Measurements from ENCODE around the gene THRAP3. TPM values are rescaled to one million over a fixed set of nuclear protein-coding genes. Genes with fewer than 3 reads are reported as not detected.

Gene THRAP3
- total and polyA plus RNA-seq, 9 of the 15 experiments (the other 6 are each of a cell fraction or from before 2014, with no cell fraction given), result 66.2 to 135 (median 113) TPM

DNA sequence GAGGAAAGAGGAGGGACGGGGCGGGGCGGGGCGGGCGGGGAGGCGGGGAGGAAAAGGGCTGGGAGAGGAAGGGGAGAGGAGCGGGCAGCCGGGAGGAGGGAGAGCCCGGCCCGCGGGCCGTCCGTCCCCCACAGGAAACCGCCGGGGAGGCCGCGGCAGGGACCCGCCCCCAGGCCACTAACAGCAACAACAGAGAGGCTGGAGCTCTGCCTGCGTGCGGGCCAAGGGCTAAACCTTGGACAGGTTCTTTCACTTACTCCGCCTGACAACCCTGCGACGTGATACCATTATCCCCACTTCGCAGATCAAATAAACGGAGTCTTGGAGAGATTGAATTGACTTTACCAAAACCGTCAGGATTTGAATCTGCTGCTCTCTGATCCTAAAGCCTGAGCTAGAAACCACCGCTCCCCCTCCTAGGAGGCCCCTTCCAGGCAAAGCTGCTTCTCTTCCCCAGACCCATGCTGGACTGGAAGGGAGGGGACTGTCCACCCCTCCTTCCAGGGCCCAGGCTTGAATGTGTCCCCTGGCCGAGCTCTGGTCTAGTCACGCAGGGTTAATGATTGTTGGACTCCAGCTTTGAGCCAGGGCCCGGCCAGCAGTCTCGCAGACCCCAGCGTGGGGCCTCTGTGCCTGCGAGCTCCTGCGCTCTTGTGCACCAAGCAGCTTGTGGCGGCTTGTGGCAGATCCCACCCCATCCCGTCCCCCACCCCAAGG lies 99.6 kb downstream of the THRAP3 start, which contains the start of gene EVA1B (continued):
- TF ChIP-seq, protein P1, sequence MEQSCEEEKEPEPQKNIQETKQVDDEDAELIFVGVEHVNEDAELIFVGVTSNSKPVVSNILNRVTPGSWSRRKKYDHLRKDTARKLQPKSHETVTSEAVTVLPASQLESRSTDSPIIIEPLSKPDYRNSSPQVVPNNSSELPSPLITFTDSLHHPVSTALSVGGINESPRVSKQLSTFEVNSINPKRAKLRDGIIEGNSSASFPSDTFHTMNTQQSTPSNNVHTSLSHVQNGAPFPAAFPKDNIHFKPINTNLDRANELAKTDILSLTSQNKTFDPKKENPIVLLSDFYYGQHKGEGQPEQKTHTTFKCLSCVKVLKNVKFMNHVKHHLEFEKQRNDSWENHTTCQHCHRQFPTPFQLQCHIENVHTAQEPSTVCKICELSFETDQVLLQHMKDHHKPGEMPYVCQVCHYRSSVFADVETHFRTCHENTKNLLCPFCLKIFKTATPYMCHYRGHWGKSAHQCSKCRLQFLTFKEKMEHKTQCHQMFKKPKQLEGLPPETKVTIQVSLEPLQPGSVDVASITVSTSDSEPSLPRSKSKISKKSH (CRISPR knock-in tag; IDR thresholded peaks at IDR 0.05), result no peak
- TF ChIP-seq ZNF766 (CRISPR knock-in tag; conservative IDR thresholded peaks at IDR 0.05), result no peak
- TF ChIP-seq HMGN3 (IDR thresholded peaks at IDR 0.05; ENCODE audit: borderline replicate concordance, extremely low read depth, insufficient read length, low read depth, low read length), result peak; percentile 50
- TF ChIP-seq CBX3 (IDR thresholded peaks at IDR 0.05; ENCODE audit: borderline replicate concordance in 1 of 2, low read length in 2 of 2), result peak in 1 of 2 experiments; percentile 38; a peak in 1 of 3 replicates
- no peak for TF ChIP-seq SMARCE1 (IDR thresholded peaks at IDR 0.05)
- TF ChIP-seq, protein P2, sequence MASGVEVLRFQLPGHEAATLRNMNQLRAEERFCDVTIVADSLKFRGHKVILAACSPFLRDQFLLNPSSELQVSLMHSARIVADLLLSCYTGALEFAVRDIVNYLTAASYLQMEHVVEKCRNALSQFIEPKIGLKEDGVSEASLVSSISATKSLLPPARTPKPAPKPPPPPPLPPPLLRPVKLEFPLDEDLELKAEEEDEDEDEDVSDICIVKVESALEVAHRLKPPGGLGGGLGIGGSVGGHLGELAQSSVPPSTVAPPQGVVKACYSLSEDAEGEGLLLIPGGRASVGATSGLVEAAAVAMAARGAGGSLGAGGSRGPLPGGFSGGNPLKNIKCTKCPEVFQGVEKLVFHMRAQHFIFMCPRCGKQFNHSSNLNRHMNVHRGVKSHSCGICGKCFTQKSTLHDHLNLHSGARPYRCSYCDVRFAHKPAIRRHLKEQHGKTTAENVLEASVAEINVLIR (CRISPR knock-in tag; IDR thresholded peaks at IDR 0.05), result no peak
- TF ChIP-seq, protein P3, sequence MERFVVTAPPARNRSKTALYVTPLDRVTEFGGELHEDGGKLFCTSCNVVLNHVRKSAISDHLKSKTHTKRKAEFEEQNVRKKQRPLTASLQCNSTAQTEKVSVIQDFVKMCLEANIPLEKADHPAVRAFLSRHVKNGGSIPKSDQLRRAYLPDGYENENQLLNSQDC (CRISPR knock-in tag; IDR thresholded peaks at IDR 0.05), result no peak
- no peak for TF ChIP-seq PRPF4 (IDR thresholded peaks at IDR 0.05; ENCODE audit: insufficient read depth, low read depth, low read length, poor library complexity, severe bottlenecking)
- TF ChIP-seq, protein P4, sequence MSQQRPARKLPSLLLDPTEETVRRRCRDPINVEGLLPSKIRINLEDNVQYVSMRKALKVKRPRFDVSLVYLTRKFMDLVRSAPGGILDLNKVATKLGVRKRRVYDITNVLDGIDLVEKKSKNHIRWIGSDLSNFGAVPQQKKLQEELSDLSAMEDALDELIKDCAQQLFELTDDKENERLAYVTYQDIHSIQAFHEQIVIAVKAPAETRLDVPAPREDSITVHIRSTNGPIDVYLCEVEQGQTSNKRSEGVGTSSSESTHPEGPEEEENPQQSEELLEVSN (IDR thresholded peaks at IDR 0.05; ENCODE audit: borderline replicate concordance in 1 of 2, extremely low read depth in 1 of 2, insufficient read depth in 1 of 2, insufficient read length in 1 of 2, low read depth in 1 of 2, low read length in 1 of 2, poor library complexity in 1 of 2, severe bottlenecking in 1 of 2), result no peak
- TF ChIP-seq ZC3H11A (IDR thresholded peaks at IDR 0.05; ENCODE audit: low read depth, low read length), result no peak
- TF ChIP-seq ZNF143 (CRISPR knock-in tag; IDR thresholded peaks at IDR 0.05), result no peak
- no peak for TF ChIP-seq BRD9 (IDR thresholded peaks at IDR 0.05; ENCODE audit: low read depth, partially characterized antibody)
- TF ChIP-seq, protein P5, sequence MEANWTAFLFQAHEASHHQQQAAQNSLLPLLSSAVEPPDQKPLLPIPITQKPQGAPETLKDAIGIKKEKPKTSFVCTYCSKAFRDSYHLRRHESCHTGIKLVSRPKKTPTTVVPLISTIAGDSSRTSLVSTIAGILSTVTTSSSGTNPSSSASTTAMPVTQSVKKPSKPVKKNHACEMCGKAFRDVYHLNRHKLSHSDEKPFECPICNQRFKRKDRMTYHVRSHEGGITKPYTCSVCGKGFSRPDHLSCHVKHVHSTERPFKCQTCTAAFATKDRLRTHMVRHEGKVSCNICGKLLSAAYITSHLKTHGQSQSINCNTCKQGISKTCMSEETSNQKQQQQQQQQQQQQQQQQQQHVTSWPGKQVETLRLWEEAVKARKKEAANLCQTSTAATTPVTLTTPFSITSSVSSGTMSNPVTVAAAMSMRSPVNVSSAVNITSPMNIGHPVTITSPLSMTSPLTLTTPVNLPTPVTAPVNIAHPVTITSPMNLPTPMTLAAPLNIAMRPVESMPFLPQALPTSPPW (CRISPR knock-in tag; IDR thresholded peaks at IDR 0.05), result peak; percentile 84
- no peak for TF ChIP-seq KLF10 (CRISPR knock-in tag; IDR thresholded peaks at IDR 0.05)
- TF ChIP-seq ZNF253 (CRISPR knock-in tag; conservative IDR thresholded peaks at IDR 0.05), result no peak
- TF ChIP-seq SMAD2 (IDR thresholded peaks at IDR 0.05; ENCODE audit: low read depth, low read length), result no peak
- TF ChIP-seq ZNF174 (CRISPR knock-in tag; IDR thresholded peaks at IDR 0.05), result no peak
- TF ChIP-seq ZSCAN29 (IDR thresholded peaks at IDR 0.05), result peak; percentile 32; the same call in 1 of the 2 replicates
- no peak for TF ChIP-seq FUS (optimal IDR thresholded peaks at IDR 0.05; ENCODE audit: low read depth, low read length)
- TF ChIP-seq FIP1L1 (IDR thresholded peaks at IDR 0.05; ENCODE audit: low read depth, low read length, poor library complexity, severe bottlenecking), result no peak

All from K562 (cell line).